ENCODE data around the gene PRR20C.
"Not testable (repeated sequence)": the region's sequence is repeated elsewhere in the genome, so short reads cannot be mapped to it uniquely, and the experiment has no call there.

PRR20C gene

GRCh38 chr13:57153761-57154160 is at the start of gene PRR20C:
PRR20C (plus strand) TSS chr13:57154061; CDS start chr13:57154448, 387 bp downstream.
- DNase-seq = not testable (repeated sequence)

- DNase-seq = no peak
These were observed 38.9 kb upstream of the PRR20C start for GRCh38 chr13:57114945-57115344.

DNA sequence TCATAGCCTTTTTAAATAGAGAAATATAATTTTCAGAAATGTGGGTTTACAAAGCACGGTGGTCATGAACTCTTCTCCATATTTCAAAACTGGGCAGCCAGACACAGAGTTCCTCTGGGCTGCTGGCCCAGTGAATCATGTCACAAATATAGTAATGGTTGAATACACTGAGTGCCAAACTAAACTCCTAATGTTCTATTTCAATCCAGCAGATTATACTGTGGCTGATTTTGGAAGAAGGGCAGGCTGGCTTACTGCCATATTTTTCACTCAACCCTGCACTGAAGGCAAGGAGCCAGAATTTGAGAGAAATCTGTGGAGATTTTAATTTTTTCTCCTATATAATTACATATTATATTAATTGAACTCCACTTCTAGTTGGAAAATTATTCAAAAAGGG is 30.2 kb upstream of the PRR20C start:
- DNase-seq = no peak

GRCh38 chr13:57128909-57129308 is 25.0 kb upstream of the PRR20C start:
- DNase-seq = no peak

DNA sequence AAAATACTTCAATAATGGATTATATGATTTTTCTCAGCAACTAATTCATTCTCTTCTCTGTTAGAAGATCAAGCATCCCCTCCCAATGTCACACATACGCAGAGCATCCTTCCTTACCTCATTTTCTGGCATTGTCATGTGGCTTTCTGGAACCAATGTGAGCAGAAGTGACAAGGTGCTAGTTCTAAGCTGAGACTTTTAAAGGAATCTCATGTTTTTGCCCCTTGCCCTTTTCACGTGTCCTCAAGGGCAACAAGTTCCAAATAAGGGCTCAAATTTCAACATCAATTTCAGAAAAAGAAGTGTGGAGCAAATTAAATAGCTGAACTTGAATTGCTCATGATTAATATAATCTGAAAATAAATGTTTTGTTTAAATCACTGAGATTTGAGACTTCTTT is 17.8 kb upstream of the PRR20C start:
- DNase-seq = no peak

DNA sequence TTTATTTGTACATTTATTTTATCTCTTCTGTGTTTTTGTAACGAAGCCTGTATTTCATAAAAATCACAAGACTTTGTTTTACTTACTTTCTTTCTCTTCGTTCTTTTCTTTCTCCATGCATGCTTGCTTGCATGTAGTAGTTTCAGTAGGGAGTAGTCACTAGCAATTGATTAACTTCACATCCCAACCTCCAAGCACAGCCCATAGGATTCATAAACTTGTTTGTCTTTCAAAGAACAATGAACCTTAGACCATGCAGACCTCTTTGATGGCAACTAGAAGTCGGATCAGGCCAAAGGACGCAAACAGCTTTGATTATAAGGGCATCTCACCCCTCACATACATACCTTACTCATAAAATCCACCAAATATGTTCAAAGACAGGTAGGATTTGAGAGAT is 16.3 kb upstream of the PRR20C start:
- no peak for DNase-seq

- DNase-seq = no peak
These were observed 14.9 kb upstream of the PRR20C start for GRCh38 chr13:57138988-57139387.

DNA sequence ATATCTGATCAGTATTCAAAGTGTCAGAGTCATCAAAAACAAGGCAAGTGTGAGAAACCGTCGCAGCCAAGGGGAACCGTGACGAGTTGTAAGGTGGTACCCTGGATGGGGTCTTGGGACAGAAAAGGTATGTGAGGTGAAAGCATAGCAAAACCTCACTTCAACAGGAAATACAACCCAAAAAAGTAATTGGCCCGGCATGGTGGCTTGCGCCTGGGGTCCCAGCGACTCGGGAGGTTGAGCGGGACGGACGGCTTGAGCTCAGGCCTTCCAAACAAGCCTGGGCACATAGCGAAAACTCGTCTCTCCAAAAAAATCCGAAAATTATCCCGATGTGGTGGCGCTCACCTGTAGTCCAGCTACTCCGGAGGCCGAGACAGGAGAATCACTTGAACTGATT is 14.1 kb upstream of the PRR20C start:
- DNase-seq = not testable (repeated sequence)

DNA sequence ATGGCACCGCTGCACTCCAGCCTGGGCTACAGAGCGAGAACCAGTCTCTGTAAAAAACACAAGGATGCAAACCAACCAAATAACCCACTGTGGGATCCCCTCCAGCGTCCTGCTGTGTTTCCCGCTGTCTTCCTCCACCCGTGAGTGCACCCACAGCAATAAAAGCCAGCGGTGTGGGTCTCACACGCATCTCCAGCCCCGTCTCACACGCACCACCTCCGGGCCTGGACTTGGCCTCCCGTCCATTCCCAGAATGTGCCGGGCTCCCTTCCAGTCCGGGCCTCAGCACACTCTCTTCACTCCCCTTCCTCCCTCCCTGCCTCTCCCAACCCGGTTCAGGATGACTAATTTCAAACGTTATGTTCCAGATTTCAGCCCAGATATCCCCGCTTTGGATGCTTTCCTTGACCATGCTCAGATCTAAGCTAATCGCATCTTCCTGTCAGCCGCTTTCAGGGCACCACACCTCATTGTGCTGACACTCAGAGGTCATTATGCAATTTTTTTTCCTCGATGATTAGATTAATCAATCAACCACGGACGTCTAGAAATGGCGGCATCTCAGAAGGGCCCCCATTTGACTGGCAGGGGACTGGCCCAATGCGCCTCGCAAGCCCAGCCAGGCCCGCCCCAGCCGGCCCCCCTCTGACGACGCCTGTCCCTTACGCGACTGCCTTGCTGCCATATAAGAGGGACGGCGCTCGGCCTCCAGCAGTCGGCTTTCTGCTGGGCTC is 13.5 kb upstream of the PRR20C start, which contains the start of gene PRR20A:
Gene PRR20A (plus strand): TSS at position 684 of the 734 bp plus-strand sequence. CDS start 387 bp downstream, outside the sequence.
- not testable (repeated sequence) for DNase-seq

DNA sequence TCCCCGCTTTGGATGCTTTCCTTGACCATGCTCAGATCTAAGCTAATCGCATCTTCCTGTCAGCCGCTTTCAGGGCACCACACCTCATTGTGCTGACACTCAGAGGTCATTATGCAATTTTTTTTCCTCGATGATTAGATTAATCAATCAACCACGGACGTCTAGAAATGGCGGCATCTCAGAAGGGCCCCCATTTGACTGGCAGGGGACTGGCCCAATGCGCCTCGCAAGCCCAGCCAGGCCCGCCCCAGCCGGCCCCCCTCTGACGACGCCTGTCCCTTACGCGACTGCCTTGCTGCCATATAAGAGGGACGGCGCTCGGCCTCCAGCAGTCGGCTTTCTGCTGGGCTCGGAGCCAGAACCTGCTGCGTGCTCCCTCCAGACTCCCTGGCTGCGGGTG is 6.7 kb upstream of the PRR20C start, which contains the start of gene PRR20B:
Gene PRR20B (plus strand): TSS at position 301 of the 400 bp plus-strand sequence. CDS start 387 bp downstream, outside the sequence.
- DNase-seq = not testable (repeated sequence)

DNA sequence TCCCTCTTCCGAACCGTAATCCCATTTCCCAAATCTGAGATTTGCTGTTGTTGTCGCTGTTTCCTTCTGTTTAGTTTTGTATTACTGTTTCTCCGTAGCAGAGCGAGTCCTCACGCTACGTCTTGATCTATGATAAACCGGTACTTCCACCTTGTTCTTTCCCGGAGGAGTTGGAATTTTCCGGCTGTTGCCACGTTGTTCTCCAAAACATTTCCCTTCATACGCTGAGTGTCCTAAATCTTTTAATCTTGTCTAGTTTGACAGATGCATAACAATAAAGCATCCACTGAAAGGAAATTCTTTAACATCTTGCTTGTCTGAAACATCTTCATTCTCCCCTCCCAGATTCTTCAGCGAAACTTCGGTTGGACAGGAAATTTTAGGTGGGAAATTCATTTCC is 5.8 kb upstream of the PRR20C start:
- DNase-seq = not testable (repeated sequence)

- not testable (repeated sequence) for DNase-seq
These were observed 6.5 kb downstream of the PRR20C start, which contains the start of gene PRR20D for GRCh38 chr13:57160332-57160731. PRR20D (plus strand) TSS chr13:57160632; CDS start chr13:57161019, 387 bp downstream.

GRCh38 chr13:57166897-57167296 is 13.0 kb downstream of the PRR20C start, which contains the start of gene PRR20E:
PRR20E (plus strand) TSS chr13:57167197; CDS start chr13:57167584, 387 bp downstream.
- DNase-seq = not testable (repeated sequence)

- no peak for DNase-seq
These were observed 37.8 kb downstream of the PRR20C start for GRCh38 chr13:57191667-57192066.

Data from NCI-H1436 treated with DMSO at 0.1 percent for 48 hours (cell line).